ENCODE results near the gene GRIK3.

DNA sequence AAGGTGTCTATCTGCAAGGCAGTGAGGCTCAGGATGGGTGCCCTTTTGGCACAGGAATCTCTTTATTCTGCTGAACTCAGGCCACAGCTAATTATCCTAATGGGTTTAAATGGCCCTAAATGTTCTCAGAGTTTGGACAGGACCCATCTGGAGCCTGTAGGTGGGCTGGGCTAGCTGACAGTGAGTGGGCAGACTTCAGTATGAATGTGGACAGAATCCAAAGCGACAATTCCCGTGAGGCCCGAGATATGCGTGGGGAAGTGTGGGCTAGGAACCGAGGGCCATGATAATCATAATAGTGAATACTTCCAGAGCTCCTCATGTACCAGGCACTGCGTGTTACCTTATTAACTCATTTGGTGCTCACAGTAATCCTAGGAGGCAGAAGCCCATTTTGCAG is 165.3 kb downstream of the GRIK3 start:
- TF ChIP-seq, protein P1, sequence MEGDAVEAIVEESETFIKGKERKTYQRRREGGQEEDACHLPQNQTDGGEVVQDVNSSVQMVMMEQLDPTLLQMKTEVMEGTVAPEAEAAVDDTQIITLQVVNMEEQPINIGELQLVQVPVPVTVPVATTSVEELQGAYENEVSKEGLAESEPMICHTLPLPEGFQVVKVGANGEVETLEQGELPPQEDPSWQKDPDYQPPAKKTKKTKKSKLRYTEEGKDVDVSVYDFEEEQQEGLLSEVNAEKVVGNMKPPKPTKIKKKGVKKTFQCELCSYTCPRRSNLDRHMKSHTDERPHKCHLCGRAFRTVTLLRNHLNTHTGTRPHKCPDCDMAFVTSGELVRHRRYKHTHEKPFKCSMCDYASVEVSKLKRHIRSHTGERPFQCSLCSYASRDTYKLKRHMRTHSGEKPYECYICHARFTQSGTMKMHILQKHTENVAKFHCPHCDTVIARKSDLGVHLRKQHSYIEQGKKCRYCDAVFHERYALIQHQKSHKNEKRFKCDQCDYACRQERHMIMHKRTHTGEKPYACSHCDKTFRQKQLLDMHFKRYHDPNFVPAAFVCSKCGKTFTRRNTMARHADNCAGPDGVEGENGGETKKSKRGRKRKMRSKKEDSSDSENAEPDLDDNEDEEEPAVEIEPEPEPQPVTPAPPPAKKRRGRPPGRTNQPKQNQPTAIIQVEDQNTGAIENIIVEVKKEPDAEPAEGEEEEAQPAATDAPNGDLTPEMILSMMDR (conservative IDR thresholded peaks at IDR 0.05): no peak
- no peak for TF ChIP-seq ZFX (IDR thresholded peaks at IDR 0.05)
